Measurements from ENCODE around the gene IGLON5. TPM values are rescaled to one million over a fixed set of nuclear protein-coding genes. Genes with fewer than 3 reads are reported as not detected.

IGLON5 gene
- total RNA-seq, 2 donors from 2014 or later: not detected

GRCh38 chr19:51295382-51296126 lies 15.9 kb upstream of the IGLON5 start:
- Histone ChIP-seq H3K4me1 (no peaks in the 10 kb centered on the region), H3K36me3 (replicated peaks in 1 of 2; ENCODE audit: insufficient read depth in 1 of 2, low read depth in 2 of 2) (no peaks in the 10 kb centered on the region), H3K27me3 (no peaks in the 10 kb centered on the region), H3K4me3 (no peak overlapping the region), H3K27ac (no peak overlapping the region), H3K9me3 (no peaks in the 10 kb centered on the region)
- 26 to 30% methylated on average over 9 to 15 of the region's 15 CpGs for WGBS, 2 donors
- DNase-seq (no peak), ATAC-seq (no peak)
- TF ChIP-seq CTCF (IDR thresholded peaks at IDR 0.05) (no peak), POLR2A (IDR thresholded peaks at IDR 0.05) (no peak)
- intact Hi-C loops (cut with DNase I): no loop called here

GRCh38 chr19:51296336-51297093 lies 14.9 kb upstream of the IGLON5 start:
- ATAC-seq: no peak
- intact Hi-C loops (cut with DNase I): no loop called here
- no peaks in the 10 kb centered on the region for H3K9me3 ChIP-seq
- H3K36me3 ChIP-seq (replicated peaks in 1 of 2; ENCODE audit: insufficient read depth in 1 of 2, low read depth in 2 of 2): no peaks in the 10 kb centered on the region
- no peaks in the 10 kb centered on the region for H3K4me1 ChIP-seq
- no peak for TF ChIP-seq POLR2A (IDR thresholded peaks at IDR 0.05)
- no peak for TF ChIP-seq CTCF (IDR thresholded peaks at IDR 0.05)
- no peak overlapping the region for H3K4me3 ChIP-seq
- WGBS, 2 donors: 27 to 39% methylated on average over 6 to 9 of the region's 9 CpGs
- H3K27me3 ChIP-seq: no peaks in the 10 kb centered on the region
- DNase-seq: no peak
- H3K27ac ChIP-seq: no peak overlapping the region

GRCh38 chr19:51297406-51297805 lies 14.0 kb upstream of the IGLON5 start:
- Histone ChIP-seq H3K27ac (no peak overlapping the region), H3K9me3 (peaks cover 0 to 1% (median 0%) of the 10 kb centered on the region in 3 donors), H3K4me1 (no peaks in the 10 kb centered on the region), H3K36me3 (replicated peaks in 1 of 2; ENCODE audit: insufficient read depth in 1 of 2, low read depth in 2 of 2) (no peaks in the 10 kb centered on the region), H3K4me3 (no peak overlapping the region), H3K27me3 (no peaks in the 10 kb centered on the region)
- intact Hi-C loops (cut with DNase I): no loop called here
- 40 to 55% methylated on average over 5 of the region's 5 CpGs for WGBS, 2 donors
- TF ChIP-seq CTCF (IDR thresholded peaks at IDR 0.05): no peak
- no peak for TF ChIP-seq POLR2A (IDR thresholded peaks at IDR 0.05)
- DNase-seq (no peak), ATAC-seq (no peak)

- ATAC-seq (no peak), DNase-seq (no peak)
- WGBS, 2 donors: 55 to 62% methylated on average over 6 to 7 of the region's 7 CpGs
- intact Hi-C loops (cut with DNase I): no loop called here
- no peaks in the 10 kb centered on the region for H3K4me1 ChIP-seq
- TF ChIP-seq CTCF (IDR thresholded peaks at IDR 0.05) (no peak), POLR2A (IDR thresholded peaks at IDR 0.05) (no peak)
- H3K27me3 ChIP-seq: no peaks in the 10 kb centered on the region
- peaks cover 0 to 15% (median 0%) of the 10 kb centered on the region in 3 donors for H3K9me3 ChIP-seq
- H3K4me3 ChIP-seq: no peak overlapping the region
- no peak overlapping the region for H3K27ac ChIP-seq
- no peaks in the 10 kb centered on the region for H3K36me3 ChIP-seq (replicated peaks in 1 of 2; ENCODE audit: insufficient read depth in 1 of 2, low read depth in 2 of 2)
These were observed 10.2 kb upstream of the IGLON5 start for GRCh38 chr19:51301266-51301665.

All from body of pancreas (tissue), 4 donors.